ENCODE data around the gene ALDH3B2.

- TF ChIP-seq CTCF (IDR thresholded peaks at IDR 0.05) (no peak), ZFX (IDR thresholded peaks at IDR 0.05; ENCODE audit: borderline replicate concordance) (no peak)
These were observed 3.9 kb downstream of the ALDH3B2 start for GRCh38 chr11:67670316-67671210.
